ENCODE data around the gene MIS18A. TPM values are rescaled to one million over a fixed set of nuclear protein-coding genes. Genes with fewer than 3 reads are reported as not detected.

MIS18A gene
- total and polyA plus RNA-seq, 2 experiments from 2014 or later, result 6.7 to 12.6 TPM

GRCh38 chr21:32237021-32237420 is 41.8 kb downstream of the MIS18A start:
- no peaks in the 10 kb centered on the region for H4K20me1 ChIP-seq (ENCODE audit: insufficient read depth)
- H3K36me3 ChIP-seq (ENCODE audit: low read depth), result no peaks in the 10 kb centered on the region
- DNase-seq, result peak; percentile 38
- 0 out of 2 replicates have a peak, but pooled peaks cover 8% of the 10 kb centered on the region for H3F3A ChIP-seq (ENCODE audit: insufficient read depth)
- H3K4me3 ChIP-seq, result no peak overlapping the region
- TF ChIP-seq EZH2 (IDR thresholded peaks at IDR 0.05; ENCODE audit: insufficient read depth, poor library complexity, severe bottlenecking), result no peak
- no peak overlapping the region for H3K4me2 ChIP-seq (ENCODE audit: unreplicated experiment)
- no peaks in the 10 kb centered on the region for H3K79me2 ChIP-seq (ENCODE audit: insufficient read depth)
- H3K27me3 ChIP-seq (replicated peaks; ENCODE audit: insufficient read depth), result no peaks in the 10 kb centered on the region
- no peak overlapping the region for H2AFZ ChIP-seq
- in situ Hi-C loops (cut with MboI), result no loop called here
- no peak overlapping the region for H3K9ac ChIP-seq
- 26 to 27% methylated on average over 3 of the region's 3 CpGs for WGBS, 2 experiments (ENCODE audit: low coverage in 1 of 2, low lambda C conversion rate in 2 of 2, missing lambda C conversion rate in 2 of 2)
- no peaks in the 10 kb centered on the region for H3K9me3 ChIP-seq (ENCODE audit: low read depth)
- no peak overlapping the region for H3K27ac ChIP-seq
- H3K4me1 ChIP-seq (ENCODE audit: insufficient read depth), result peaks cover 9% of the 10 kb centered on the region; the same call in 1 of the 2 replicates
- H3K9me2 ChIP-seq (ENCODE audit: insufficient read depth), result no peaks in the 10 kb centered on the region

- H3F3A ChIP-seq (ENCODE audit: insufficient read depth), result 0 out of 2 replicates have a peak, but pooled peaks cover 8% of the 10 kb centered on the region
- H3K27ac ChIP-seq, result no peak overlapping the region
- in situ Hi-C loops (cut with MboI), result no loop called here
- 77 to 81% methylated on average over 4 of the region's 4 CpGs for WGBS, 2 experiments (ENCODE audit: low coverage in 1 of 2, low lambda C conversion rate in 2 of 2, missing lambda C conversion rate in 2 of 2)
- H3K27me3 ChIP-seq (replicated peaks; ENCODE audit: insufficient read depth), result no peaks in the 10 kb centered on the region
- H4K20me1 ChIP-seq (ENCODE audit: insufficient read depth), result no peaks in the 10 kb centered on the region
- no peaks in the 10 kb centered on the region for H3K9me3 ChIP-seq (ENCODE audit: low read depth)
- DNase-seq, result no peak
- H2AFZ ChIP-seq, result no peak overlapping the region
- H3K9ac ChIP-seq, result no peak overlapping the region
- no peaks in the 10 kb centered on the region for H3K79me2 ChIP-seq (ENCODE audit: insufficient read depth)
- H3K4me2 ChIP-seq (ENCODE audit: unreplicated experiment), result no peak overlapping the region
- H3K4me1 ChIP-seq (ENCODE audit: insufficient read depth), result peaks cover 9% of the 10 kb centered on the region; the same call in 1 of the 2 replicates
- H3K4me3 ChIP-seq, result no peak overlapping the region
- H3K36me3 ChIP-seq (ENCODE audit: low read depth), result no peaks in the 10 kb centered on the region
- no peaks in the 10 kb centered on the region for H3K9me2 ChIP-seq (ENCODE audit: insufficient read depth)
- TF ChIP-seq EZH2 (IDR thresholded peaks at IDR 0.05; ENCODE audit: insufficient read depth, poor library complexity, severe bottlenecking), result no peak
- no peak for TF ChIP-seq EZH2phosphoT487 (IDR thresholded peaks at IDR 0.05; ENCODE audit: insufficient read depth, low read depth)
These were observed 45.0 kb downstream of the MIS18A start for GRCh38 chr21:32233722-32234301.

- 0 out of 2 replicates have a peak, but pooled peaks cover 8% of the 10 kb centered on the region for H3F3A ChIP-seq (ENCODE audit: insufficient read depth)
- DNase-seq, result peak; percentile 60
- H4K20me1 ChIP-seq (ENCODE audit: insufficient read depth), result no peaks in the 10 kb centered on the region
- H3K9me2 ChIP-seq (ENCODE audit: insufficient read depth), result no peaks in the 10 kb centered on the region
- peak overlapping the region; percentile 21 for H3K4me2 ChIP-seq (ENCODE audit: unreplicated experiment)
- no peak overlapping the region for H3K4me3 ChIP-seq
- H3K27ac ChIP-seq, result no peak overlapping the region
- no peaks in the 10 kb centered on the region for H3K9me3 ChIP-seq (ENCODE audit: low read depth)
- peaks cover 9% of the 10 kb centered on the region; the same call in 1 of the 2 replicates for H3K4me1 ChIP-seq (ENCODE audit: insufficient read depth)
- H2AFZ ChIP-seq, result no peak overlapping the region
- H3K36me3 ChIP-seq (ENCODE audit: low read depth), result no peaks in the 10 kb centered on the region
- H3K9ac ChIP-seq, result no peak overlapping the region
- no peak for TF ChIP-seq EZH2 (IDR thresholded peaks at IDR 0.05; ENCODE audit: insufficient read depth, poor library complexity, severe bottlenecking)
- no peak for TF ChIP-seq EZH2phosphoT487 (IDR thresholded peaks at IDR 0.05; ENCODE audit: insufficient read depth, low read depth)
- in situ Hi-C loops (cut with MboI), result no loop called here
- no peaks in the 10 kb centered on the region for H3K27me3 ChIP-seq (replicated peaks; ENCODE audit: insufficient read depth)
- no peaks in the 10 kb centered on the region for H3K79me2 ChIP-seq (ENCODE audit: insufficient read depth)
- 32 to 34% methylated on average over 4 of the region's 4 CpGs for WGBS, 2 experiments (ENCODE audit: low coverage in 1 of 2, low lambda C conversion rate in 2 of 2, missing lambda C conversion rate in 2 of 2)
These were observed 45.7 kb downstream of the MIS18A start for GRCh38 chr21:32233055-32233546.

GRCh38 chr21:32226444-32226843 is 52.4 kb downstream of the MIS18A start:
- no peak for DNase-seq
- no peak overlapping the region for H2AFZ ChIP-seq
- TF ChIP-seq EZH2 (IDR thresholded peaks at IDR 0.05; ENCODE audit: insufficient read depth, poor library complexity, severe bottlenecking), result no peak
- no peak for TF ChIP-seq EZH2phosphoT487 (IDR thresholded peaks at IDR 0.05; ENCODE audit: insufficient read depth, low read depth)
- no peaks in the 10 kb centered on the region for H3K9me3 ChIP-seq (ENCODE audit: low read depth)
- no peaks in the 10 kb centered on the region for H3F3A ChIP-seq (ENCODE audit: insufficient read depth)
- no peaks in the 10 kb centered on the region for H4K20me1 ChIP-seq (ENCODE audit: insufficient read depth)
- no peak overlapping the region for H3K9ac ChIP-seq
- in situ Hi-C loops (cut with MboI), result no loop called here
- H3K27ac ChIP-seq, result no peak overlapping the region
- no peaks in the 10 kb centered on the region for H3K9me2 ChIP-seq (ENCODE audit: insufficient read depth)
- H3K36me3 ChIP-seq (ENCODE audit: low read depth), result no peaks in the 10 kb centered on the region
- no peaks in the 10 kb centered on the region for H3K79me2 ChIP-seq (ENCODE audit: insufficient read depth)
- 17 to 29% methylated on average over 1 of the region's 1 CpG for WGBS, 2 experiments (ENCODE audit: low coverage in 1 of 2, low lambda C conversion rate in 2 of 2, missing lambda C conversion rate in 2 of 2)
- no peak overlapping the region for H3K4me3 ChIP-seq
- no peaks in the 10 kb centered on the region for H3K27me3 ChIP-seq (replicated peaks; ENCODE audit: insufficient read depth)
- no peak overlapping the region for H3K4me2 ChIP-seq (ENCODE audit: unreplicated experiment)
- H3K4me1 ChIP-seq (ENCODE audit: insufficient read depth), result no peaks in the 10 kb centered on the region

Other genes with a start within 250 kb of the MIS18A start
- gene MRAP, start 19.8 kb upstream of the MIS18A start, total RNA-seq (2014; rRNA removed; shearing (Covaris generic)), result not detected in 2 replicates
- gene MRAP, start 19.8 kb upstream of the MIS18A start, polyA plus RNA-seq (2016; fragmentation: Nextera tagmentation; extraction: Ambion mirVana), result not detected in 2 replicates
- 15.7 and 20.4 TPM in 2 replicates for gene URB1, start 114.0 kb upstream of the MIS18A start, total RNA-seq (2014; rRNA removed; shearing (Covaris generic))
- 4.6 and 4.9 TPM in 2 replicates for gene URB1, start 114.0 kb upstream of the MIS18A start, polyA plus RNA-seq (2016; fragmentation: Nextera tagmentation; extraction: Ambion mirVana)
- 0.89 and 2.2 TPM in 2 replicates for gene EVA1C, start 133.7 kb upstream of the MIS18A start, total RNA-seq (2014; rRNA removed; shearing (Covaris generic))
- 1.3 and 1.9 TPM in 2 replicates for gene EVA1C, start 133.7 kb upstream of the MIS18A start, polyA plus RNA-seq (2016; fragmentation: Nextera tagmentation; extraction: Ambion mirVana)

Data from GM23248 (cell line).